Natural killer cell treated with Interleukin-12 subunit alpha and Interleukin-12 subunit beta and Interleukin-15 and Interleukin-18, amount 100 ng/mL, for 72 hours (primary cell): ENCODE data around the gene OTP. TPM values are rescaled to one million over a fixed set of nuclear protein-coding genes. Genes with fewer than 3 reads are reported as not detected.

Experiments
- ATAC-seq, 2 donors: fragments of 150-1000 bp; cut with Tn5 transposase in 1 of 2; sonication (Bioruptor Pico), chemical (Tn5 transposase) in 1 of 2; 2 replicates each; pipeline ENCODE4 v1.10.0; 2021
- DNase-seq: peaks from one replicate; pipeline ENCODE4 v3.0.0; 2022; ENCODE audit warnings: low spot score
- H3K27ac Mint-ChIP-seq, 2 donors: 1 replicate in 1 of 2; 2 replicates in 1 of 2; pipeline ENCODE4 v1.8.0; 2022; ENCODE audit warnings: mixed read lengths in 2 of 2, mild to moderate bottlenecking in 1 of 2, moderate library complexity in 1 of 2
- H3K27me3 Mint-ChIP-seq, 2 donors: 1 replicate in 1 of 2; 2 replicates in 1 of 2; pipeline ENCODE4 v1.8.0; 2022; ENCODE audit warnings: mixed read lengths in 2 of 2
- H3K36me3 Mint-ChIP-seq: one replicate; pipeline ENCODE4 v1.8.0; 2022; ENCODE audit warnings: mixed read lengths
- H3K4me1 Mint-ChIP-seq, 2 donors: 1 replicate in 1 of 2; 2 replicates in 1 of 2; pipeline ENCODE4 v1.8.0; 2022; ENCODE audit warnings: low read depth in 2 of 2, mixed read lengths in 2 of 2, mild to moderate bottlenecking in 1 of 2
- H3K4me3 Mint-ChIP-seq: one replicate; pipeline ENCODE4 v1.8.0; 2022; ENCODE audit warnings: mixed read lengths
- H3K9me3 Mint-ChIP-seq: 2 replicates; pipeline ENCODE4 v1.8.0; 2022; ENCODE audit warnings: mixed read lengths
- total RNA-seq, 2 donors: library from RNA; stranded (reverse); gene quantifications; one replicate each; pipeline ENCODE4 v1.2.3, GENCODE V29; 2022

Gene OTP
- total RNA-seq: not detected

DNA sequence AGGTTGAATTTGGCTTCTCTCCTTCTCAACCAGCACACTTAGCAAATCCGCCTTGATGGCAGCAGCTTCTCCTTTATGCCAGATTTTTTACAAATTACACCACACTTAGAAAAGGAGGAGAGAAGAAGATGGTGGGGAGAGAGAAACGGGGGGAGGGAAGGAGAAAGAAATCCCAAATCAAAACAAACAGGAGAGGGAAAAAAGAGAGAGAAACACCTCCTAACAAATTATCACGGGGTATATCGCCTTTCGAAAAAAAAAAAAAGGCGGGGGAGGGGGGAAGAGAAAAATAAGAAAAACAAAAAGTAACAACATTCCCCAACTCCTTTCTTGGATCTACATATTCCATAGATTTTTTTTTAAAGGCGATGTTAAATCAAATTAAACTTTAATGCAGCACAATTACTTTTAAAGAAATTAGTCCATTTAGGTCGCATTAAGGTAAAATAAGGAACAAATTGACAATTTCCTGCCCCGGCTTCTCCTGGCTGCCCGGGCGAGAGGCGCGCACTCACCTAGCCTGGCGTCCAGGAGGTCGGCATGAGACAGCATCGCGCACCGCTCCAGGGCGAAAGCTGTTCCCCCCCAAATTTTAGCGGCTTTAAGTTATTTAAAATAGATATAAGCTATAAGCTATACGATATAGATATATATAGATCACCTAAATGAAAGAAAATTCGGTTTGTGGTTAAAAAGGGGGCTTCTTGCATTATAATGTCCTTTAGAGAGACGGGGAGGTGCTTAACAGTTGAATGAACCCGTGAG, at the start of gene OTP:
Gene OTP, minus strand, starts transcription at position 716 of the 765 bp plus-strand sequence. Its CDS starts 164 bp downstream, at position 552.
- H3K4me1 Mint-ChIP-seq: peaks cover 6 to 14% of the 10 kb centered on the region in 2 donors
- DNase-seq (no peak), ATAC-seq (no peak)
- H3K4me3 Mint-ChIP-seq: peak within 1 kb of the TSS; percentile 47
- H3K36me3 Mint-ChIP-seq: peaks cover 8% of the 10 kb centered on the region
- H3K9me3 Mint-ChIP-seq: no peaks in the 10 kb centered on the region
- peaks cover 48 to 75% of the 10 kb centered on the region in 2 donors for H3K27me3 Mint-ChIP-seq
- peak within 1 kb of the TSS in 1 of 2 donors; percentile 55 for H3K27ac Mint-ChIP-seq

GRCh38 chr5:77683171-77683732, 44.7 kb upstream of the OTP start:
- no peak overlapping the region for H3K4me3 Mint-ChIP-seq
- no peaks in the 10 kb centered on the region for H3K4me1 Mint-ChIP-seq
- ATAC-seq (no peak), DNase-seq (no peak)
- H3K27ac Mint-ChIP-seq: no peak overlapping the region
- no peaks in the 10 kb centered on the region for H3K9me3 Mint-ChIP-seq
- peaks cover 3 to 13% of the 10 kb centered on the region in 2 donors for H3K27me3 Mint-ChIP-seq
- no peaks in the 10 kb centered on the region for H3K36me3 Mint-ChIP-seq

DNA sequence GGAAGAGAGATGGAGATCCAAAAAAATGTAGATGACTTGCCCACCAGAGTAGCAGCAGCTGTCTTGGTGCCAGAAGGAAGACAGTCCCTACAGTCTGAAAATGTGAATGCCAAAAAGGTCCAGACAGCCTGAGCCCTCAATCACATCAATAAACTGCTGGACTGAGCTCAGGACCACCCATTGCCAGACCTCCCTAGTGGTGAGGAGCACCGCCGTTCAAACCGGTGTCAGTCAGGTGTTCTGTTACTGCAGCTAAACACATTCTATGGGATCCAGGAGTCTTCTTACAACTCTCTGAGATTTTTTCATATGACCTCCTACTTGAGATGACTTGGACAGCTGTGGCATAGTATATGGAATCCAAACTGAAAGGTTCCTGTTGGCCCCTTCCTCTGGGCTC, 32.0 kb upstream of the OTP start:
- Mint-ChIP-seq H3K9me3 (peaks cover 8% of the 10 kb centered on the region), H3K4me3 (no peak overlapping the region), H3K27me3 (peaks cover 19 to 23% of the 10 kb centered on the region in 2 donors), H3K36me3 (no peaks in the 10 kb centered on the region), H3K27ac (no peak overlapping the region), H3K4me1 (no peaks in the 10 kb centered on the region)
- DNase-seq (no peak), ATAC-seq (no peak)

DNA sequence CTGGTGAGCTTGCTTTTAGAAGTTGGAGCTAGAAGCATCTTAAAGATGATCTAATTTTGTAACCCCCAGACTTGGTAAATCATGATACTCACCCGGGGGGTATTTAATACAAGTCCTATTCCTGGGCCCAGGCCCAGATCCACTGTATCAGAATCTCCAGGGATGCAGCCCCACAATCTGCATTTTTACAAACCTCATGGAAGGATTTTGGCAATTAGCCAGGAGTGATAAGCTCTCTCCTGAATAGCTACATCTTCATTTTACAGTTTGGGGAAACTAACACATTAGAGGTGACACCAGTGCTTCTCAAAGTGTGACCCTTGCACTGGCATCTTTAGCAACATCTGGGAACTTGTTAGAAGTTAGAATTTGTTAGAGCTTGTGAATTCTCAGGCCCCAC, 31.2 kb upstream of the OTP start:
- no peak overlapping the region for H3K27ac Mint-ChIP-seq
- H3K27me3 Mint-ChIP-seq: peaks cover 14 to 21% of the 10 kb centered on the region in 2 donors
- H3K4me1 Mint-ChIP-seq: no peaks in the 10 kb centered on the region
- DNase-seq: no peak
- peaks cover 3% of the 10 kb centered on the region for H3K9me3 Mint-ChIP-seq
- ATAC-seq: no peak
- no peak overlapping the region for H3K4me3 Mint-ChIP-seq
- H3K36me3 Mint-ChIP-seq: no peaks in the 10 kb centered on the region

DNA sequence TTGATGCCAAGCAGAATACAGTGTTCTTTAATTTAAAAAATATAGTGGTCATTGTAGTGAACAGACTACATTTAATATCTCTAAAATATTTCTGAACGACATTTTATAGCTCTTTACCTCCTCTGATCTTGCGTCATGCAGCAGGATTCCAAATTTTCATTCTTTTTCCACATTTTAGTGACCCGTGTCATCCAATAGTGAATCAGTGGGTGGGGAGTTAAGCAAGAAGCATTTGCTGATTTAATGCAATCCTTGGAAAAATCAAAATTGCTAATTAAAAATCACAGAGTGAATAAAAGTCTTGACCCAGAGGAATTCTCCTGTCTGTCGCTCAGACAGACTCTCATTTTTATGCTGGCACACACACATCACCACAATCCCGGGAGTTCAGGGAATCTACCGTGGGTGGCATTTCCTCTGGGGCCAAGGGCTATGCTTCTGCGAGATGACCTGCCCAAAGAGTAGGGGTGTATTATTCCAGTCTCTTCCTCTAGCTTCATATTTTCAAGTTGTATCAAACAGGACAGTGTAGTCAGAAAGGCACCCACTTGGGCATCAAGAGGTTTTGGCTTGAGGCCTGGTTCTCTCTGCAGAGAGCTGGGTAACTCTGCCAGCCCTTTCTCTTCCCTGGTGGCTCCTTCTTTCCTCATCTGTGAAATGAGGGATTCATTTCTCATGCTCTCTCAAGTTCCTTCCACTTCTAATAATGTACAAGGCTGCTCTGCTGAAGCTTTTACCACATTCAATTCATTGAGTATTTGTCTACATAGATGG, 24.8 kb upstream of the OTP start:
- ATAC-seq (no peak), DNase-seq (no peak)
- Mint-ChIP-seq H3K36me3 (no peaks in the 10 kb centered on the region), H3K4me3 (no peak overlapping the region), H3K9me3 (no peaks in the 10 kb centered on the region), H3K27me3 (peaks cover 16 to 18% of the 10 kb centered on the region in 2 donors), H3K27ac (no peak overlapping the region), H3K4me1 (peaks cover 0 to 6% of the 10 kb centered on the region in 2 donors)

GRCh38 chr5:77662635-77663034, 24.1 kb upstream of the OTP start:
- ATAC-seq (no peak), DNase-seq (no peak)
- Mint-ChIP-seq H3K9me3 (no peaks in the 10 kb centered on the region), H3K27me3 (peaks cover 20 to 22% of the 10 kb centered on the region in 2 donors), H3K4me1 (peaks cover 0 to 6% of the 10 kb centered on the region in 2 donors), H3K27ac (no peak overlapping the region), H3K36me3 (no peaks in the 10 kb centered on the region), H3K4me3 (no peak overlapping the region)

DNA sequence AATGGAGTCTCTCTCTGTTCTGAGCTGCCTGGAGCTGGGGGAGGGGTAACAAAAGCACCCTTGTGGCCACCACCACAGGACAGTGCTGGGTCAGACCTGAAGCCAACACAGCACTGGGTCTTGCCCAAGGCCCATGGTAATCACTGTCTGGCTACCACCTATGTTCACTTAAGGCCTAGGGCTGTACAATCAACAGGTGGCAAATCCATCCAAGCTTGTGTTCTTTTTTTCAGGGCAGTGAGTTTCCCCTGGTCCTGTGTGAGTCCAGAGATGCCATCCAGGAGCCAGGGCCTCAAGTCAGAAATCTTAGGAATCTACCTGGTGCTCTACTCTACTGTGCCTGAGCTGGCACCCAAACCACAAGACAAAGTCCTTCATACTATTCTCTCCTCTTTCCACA, 20.1 kb upstream of the OTP start:
- H3K4me1 Mint-ChIP-seq: peaks cover 0 to 5% of the 10 kb centered on the region in 2 donors
- peaks cover 42 to 52% of the 10 kb centered on the region in 2 donors for H3K27me3 Mint-ChIP-seq
- no peak overlapping the region for H3K27ac Mint-ChIP-seq
- DNase-seq: no peak
- H3K4me3 Mint-ChIP-seq: no peak overlapping the region
- no peak for ATAC-seq
- no peaks in the 10 kb centered on the region for H3K36me3 Mint-ChIP-seq
- no peaks in the 10 kb centered on the region for H3K9me3 Mint-ChIP-seq

GRCh38 chr5:77651343-77651742, 12.8 kb upstream of the OTP start:
- H3K4me1 Mint-ChIP-seq: no peaks in the 10 kb centered on the region
- no peak for ATAC-seq
- DNase-seq: no peak
- no peak overlapping the region for H3K4me3 Mint-ChIP-seq
- H3K9me3 Mint-ChIP-seq: no peaks in the 10 kb centered on the region
- H3K27me3 Mint-ChIP-seq: peaks cover 58 to 79% of the 10 kb centered on the region in 2 donors
- H3K27ac Mint-ChIP-seq: no peak overlapping the region
- H3K36me3 Mint-ChIP-seq: no peaks in the 10 kb centered on the region

- H3K27ac Mint-ChIP-seq: no peak overlapping the region
- no peaks in the 10 kb centered on the region for H3K4me1 Mint-ChIP-seq
- no peak for ATAC-seq
- H3K4me3 Mint-ChIP-seq: no peak overlapping the region
- H3K9me3 Mint-ChIP-seq: no peaks in the 10 kb centered on the region
- DNase-seq: no peak
- H3K27me3 Mint-ChIP-seq: peaks cover 59 to 77% of the 10 kb centered on the region in 2 donors
- H3K36me3 Mint-ChIP-seq: no peaks in the 10 kb centered on the region
Measured at GRCh38 chr5:77650686-77651085, 12.2 kb upstream of the OTP start.

DNA sequence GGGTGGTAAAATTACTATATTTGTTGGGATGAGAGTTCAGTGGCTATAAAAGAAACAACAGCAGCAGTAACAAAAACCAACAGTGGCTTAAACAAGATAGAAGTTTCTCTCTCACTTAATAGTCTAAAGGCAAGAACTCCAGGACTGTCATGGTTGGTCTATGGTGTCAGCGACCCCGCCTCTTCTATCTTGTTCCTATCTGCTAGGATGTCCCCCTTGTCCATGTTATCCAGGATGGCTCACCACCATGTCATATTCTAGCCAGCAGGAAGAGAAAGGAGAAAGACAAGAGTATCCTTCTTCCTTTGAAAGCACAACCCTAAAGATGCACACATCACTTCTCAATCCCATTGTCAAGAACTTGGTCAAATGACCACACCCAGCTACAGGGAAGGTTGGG, 11.3 kb upstream of the OTP start:
- no peak for DNase-seq
- no peaks in the 10 kb centered on the region for H3K36me3 Mint-ChIP-seq
- no peaks in the 10 kb centered on the region for H3K9me3 Mint-ChIP-seq
- H3K4me3 Mint-ChIP-seq: no peak overlapping the region
- H3K4me1 Mint-ChIP-seq: peaks cover 5% of the 10 kb centered on the region in 2 donors
- H3K27ac Mint-ChIP-seq: no peak overlapping the region
- peaks cover 58 to 77% of the 10 kb centered on the region in 2 donors for H3K27me3 Mint-ChIP-seq
- ATAC-seq: no peak

DNA sequence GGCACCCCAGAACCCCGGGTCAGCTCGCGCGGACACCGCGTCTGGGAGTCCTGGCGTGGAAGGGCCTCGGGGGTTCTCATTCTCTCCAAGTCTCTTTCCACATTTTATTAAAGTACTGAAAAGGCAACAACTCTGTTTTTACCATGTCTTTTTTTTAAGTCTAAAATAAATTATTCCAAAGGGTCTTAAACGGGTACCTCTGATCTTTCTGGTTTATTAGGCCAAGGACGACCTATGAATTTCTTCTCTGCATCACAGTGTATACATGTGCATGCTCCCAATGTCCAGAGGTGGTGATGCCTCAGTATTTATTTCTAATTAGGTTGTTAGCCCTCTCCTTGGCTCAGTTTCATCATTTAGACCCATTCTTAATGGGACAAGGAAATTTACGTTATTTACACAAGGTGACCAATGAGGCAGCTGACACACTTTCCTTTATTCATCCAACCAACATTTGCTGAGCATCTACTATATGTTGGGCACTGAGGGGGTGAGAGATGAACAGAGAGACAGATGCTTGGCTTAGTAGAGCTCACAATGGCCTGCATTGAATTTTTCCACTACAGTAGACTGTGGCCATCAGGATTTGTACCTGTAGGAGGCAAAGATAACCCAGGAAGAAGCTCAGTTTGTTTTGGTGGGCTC, 7.6 kb upstream of the OTP start:
- Mint-ChIP-seq H3K4me3 (no peak overlapping the region), H3K27me3 (peaks cover 63 to 87% of the 10 kb centered on the region in 2 donors), H3K9me3 (no peaks in the 10 kb centered on the region), H3K36me3 (no peaks in the 10 kb centered on the region), H3K27ac (no peak overlapping the region), H3K4me1 (peaks cover 13 to 18% of the 10 kb centered on the region in 2 donors)
- ATAC-seq (no peak), DNase-seq (no peak)

DNA sequence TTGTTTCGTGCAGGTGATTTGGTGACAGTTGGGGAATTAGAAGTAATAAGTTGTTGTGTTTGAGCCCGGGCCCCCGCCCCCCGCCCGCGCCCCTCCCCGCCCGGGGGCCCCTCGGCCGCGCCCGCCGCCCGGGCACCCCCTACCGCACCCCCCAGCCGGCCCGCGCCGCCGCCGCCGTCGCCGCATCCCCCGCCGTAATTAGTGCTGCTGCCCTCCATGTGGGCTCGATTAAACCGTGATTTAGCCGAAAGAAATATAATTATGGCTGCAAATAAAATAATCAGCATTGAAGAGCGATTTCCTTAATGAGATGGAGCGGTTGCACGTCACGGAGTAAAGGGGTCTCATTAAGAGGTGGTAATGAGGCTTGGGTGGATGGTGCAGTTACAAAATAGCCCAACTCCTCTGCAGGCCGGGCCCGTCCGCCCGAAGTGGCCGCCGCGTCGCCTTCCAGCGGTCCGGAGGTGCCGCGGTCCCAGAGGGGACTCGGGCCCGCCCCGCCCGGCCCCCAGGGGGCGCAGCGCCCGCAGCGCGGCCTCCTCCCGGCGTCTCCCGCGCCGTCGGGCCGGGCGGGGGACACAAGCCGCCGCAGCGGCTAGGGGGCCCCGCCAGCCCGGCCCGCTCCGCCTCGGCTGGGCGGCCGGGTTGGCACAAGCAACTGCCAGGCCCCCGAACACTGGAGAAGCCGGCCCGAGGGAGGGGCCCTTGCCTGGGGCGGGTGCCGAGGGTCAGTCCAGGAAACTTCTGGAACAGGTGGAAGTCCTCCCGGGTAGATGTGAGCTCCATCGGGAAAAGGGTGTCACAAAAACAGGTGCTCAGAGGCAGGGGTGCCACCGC, 6.9 kb upstream of the OTP start:
- peaks cover 70 to 92% of the 10 kb centered on the region in 2 donors for H3K27me3 Mint-ChIP-seq
- H3K27ac Mint-ChIP-seq: no peak overlapping the region
- peaks cover 13 to 24% of the 10 kb centered on the region in 2 donors for H3K4me1 Mint-ChIP-seq
- ATAC-seq: peak; percentile 84 to 86
- no peak for DNase-seq
- H3K9me3 Mint-ChIP-seq: no peaks in the 10 kb centered on the region
- H3K36me3 Mint-ChIP-seq: no peaks in the 10 kb centered on the region
- H3K4me3 Mint-ChIP-seq: peak overlapping the region; percentile 70
